ENCODE measurements around the gene GALNT13.

The GALNT13 gene

DNA sequence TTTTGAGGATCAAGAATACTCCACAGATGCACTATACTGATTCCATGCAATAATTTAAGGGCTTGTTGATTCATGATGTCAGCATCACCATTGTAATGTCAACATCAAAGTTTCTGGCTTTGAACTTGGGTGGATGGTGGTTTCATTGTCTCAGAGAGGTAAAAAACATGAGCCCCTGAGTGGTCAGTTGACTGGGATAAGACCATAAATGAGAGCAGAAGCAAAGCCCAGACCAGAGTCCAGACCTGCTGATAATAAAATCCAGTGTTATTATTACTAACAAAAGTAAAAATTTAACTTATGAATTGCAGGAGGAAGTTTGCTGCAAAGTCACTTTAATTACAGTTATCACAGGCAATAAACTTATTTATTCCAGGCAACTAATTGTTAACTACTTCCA is 358.2 kb downstream of the GALNT13 start:
- no peak for DNase-seq

DNA sequence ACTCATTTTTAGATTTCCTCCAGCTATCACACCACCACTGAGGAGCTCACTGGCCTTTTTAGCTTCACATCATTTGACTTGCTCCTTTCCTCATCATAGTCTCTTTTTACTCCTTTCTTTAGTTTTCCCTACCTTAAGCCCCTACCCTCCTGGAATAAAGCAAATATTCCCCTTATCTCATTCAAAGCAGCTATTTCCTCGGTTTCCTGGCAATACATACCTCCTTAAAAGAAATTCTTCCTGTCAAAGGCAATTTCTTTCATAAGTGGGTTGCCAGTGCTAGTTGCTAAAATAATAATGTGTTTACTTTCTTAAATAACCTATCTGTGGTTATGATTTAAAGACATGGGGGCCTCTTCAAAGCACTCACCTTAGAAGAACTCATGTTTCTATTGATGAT is 359.3 kb downstream of the GALNT13 start:
- DNase-seq, result no peak

DNA sequence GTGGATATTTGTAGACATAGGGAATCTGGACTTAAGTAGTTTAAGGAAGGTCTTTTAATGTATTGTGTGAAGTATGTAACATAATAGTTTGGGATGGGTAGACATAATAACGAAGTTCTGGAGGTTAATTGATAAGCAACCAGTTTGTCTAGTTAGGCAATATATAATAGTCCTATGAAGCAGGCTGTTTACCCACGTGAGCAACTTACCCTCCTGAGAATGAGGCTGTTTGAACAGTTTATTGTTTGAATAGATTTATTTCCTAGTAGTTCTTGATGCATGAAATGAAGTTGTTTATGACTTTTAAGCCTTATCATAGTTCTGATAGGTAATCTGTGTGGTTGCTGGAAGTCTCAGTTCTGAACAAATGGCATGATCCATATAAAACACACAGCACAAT is 361.5 kb downstream of the GALNT13 start:
- no peak for DNase-seq

DNA sequence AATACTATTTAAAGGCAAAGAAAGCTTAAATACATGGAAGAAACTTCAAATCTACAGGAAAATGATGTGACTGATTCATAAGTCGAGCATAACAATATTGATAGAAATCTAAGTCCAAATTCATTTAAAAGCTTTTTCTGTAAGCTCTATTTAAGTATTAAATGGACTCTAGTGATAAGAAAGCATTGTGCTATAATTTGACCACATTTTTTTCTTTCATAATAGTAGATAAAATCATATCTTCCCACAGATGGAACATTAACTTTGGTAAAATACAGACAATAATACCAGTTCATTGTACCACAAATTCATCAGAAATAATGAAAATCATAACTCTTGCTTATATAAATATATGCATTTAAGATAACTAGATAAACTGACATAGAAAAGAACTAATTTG is 366.5 kb downstream of the GALNT13 start:
- no peak for DNase-seq

DNA sequence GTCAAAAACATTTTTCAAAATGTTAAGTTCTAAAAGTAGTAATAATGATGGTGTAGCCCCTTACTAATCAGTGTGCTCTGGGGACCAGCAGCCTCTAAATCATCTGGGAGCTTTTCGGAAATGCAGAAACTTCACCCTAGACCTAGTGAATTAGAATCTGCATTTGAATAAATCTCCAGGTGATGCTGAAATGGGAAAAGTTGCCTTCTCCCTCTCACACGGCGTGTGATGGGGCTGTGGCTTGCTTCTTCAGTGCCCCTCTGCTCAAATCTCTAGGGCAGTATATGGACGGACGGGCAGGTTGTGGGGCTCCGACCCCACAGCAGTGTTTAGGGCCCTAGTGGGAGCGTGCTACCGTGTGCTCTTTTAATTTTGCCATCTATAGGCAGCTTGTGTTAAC is 368.6 kb downstream of the GALNT13 start:
- no peak for DNase-seq

DNA sequence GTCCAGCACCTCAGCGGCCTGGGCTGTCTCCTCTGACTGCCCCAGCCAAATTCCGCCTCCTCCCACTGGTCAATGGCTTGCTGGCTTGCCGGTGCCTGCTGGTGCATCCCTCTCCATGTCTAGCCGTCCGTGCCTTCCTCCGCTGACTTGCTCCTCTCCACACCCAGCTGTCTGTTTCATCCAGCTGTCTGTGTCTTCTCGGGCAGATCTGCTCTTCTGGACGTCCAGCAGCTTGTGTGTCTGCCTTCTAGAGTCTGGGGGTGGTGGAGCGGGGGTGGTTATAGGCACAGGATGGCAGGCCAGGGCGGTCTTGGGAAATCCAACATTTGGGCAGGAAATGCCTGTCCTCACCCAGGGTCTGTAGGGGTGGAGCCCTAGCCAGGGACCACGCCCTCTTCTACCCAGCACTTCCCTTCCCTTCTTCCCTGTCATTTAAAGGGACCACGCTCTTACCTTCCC is 369.2 kb downstream of the GALNT13 start:
- no peak for DNase-seq

GRCh38 chr2:154242687-154243086 is 371.0 kb downstream of the GALNT13 start:
- DNase-seq, result no peak

GRCh38 chr2:154243685-154244084 is 372.0 kb downstream of the GALNT13 start:
- no peak for DNase-seq

DNA sequence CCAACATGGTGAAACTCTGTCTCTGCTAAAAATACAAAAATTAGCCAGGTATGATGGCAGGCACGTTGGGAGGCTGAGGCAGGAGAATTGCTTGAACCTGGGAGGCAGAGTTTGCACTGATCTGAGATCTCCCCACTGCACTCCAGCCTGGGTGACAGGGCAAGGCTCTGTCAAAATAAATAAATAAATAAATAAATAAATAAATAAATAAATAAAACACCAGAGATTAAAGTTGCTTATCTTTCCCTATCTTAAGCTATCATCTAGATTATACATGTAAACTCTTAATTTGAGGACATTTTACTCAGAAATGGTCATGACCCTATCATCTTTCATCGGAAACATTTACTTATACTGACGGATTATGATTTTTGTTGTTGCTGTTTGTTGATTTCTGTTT is 373.2 kb downstream of the GALNT13 start:
- DNase-seq, result no peak

DNA sequence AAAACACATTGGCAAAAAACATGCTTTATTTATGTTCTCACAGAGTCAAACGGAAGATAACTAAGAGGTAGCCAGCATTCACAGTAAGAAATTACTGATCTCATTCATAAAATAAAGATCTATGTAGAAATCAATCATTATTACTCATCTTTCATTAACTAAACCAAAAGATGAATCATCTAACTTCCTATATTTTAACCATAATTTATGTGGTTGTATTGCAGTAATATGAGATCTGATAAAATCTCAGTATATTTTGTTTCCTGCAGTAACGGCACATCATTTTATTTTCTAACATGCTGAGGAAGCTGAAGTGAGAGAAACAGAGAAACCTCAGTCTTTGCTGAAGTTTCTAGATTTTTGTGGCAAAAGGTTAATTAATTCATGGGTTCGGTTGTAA is 375.8 kb downstream of the GALNT13 start:
- DNase-seq, result no peak

DNA sequence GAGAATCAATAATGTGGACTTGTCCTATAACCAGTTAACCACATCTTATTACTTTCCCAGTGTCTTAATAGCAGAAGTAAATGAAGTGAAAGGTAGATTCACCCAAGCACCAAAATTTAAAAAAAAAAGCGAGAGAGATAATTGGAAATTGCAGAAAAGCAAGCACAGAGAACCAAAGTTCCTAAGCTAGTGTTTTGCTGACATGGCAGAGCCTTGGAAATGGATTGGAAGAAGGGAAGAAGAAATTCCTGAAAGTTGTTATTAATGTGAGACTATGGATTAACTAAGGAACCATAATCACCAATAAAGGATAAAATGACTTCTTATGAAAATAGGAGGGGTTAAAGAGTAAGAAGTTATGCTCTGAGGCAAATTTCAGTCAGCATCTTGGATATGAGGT is 384.4 kb downstream of the GALNT13 start:
- DNase-seq, result no peak

GRCh38 chr2:154259030-154259429 is 387.3 kb downstream of the GALNT13 start:
- DNase-seq, result no peak

DNA sequence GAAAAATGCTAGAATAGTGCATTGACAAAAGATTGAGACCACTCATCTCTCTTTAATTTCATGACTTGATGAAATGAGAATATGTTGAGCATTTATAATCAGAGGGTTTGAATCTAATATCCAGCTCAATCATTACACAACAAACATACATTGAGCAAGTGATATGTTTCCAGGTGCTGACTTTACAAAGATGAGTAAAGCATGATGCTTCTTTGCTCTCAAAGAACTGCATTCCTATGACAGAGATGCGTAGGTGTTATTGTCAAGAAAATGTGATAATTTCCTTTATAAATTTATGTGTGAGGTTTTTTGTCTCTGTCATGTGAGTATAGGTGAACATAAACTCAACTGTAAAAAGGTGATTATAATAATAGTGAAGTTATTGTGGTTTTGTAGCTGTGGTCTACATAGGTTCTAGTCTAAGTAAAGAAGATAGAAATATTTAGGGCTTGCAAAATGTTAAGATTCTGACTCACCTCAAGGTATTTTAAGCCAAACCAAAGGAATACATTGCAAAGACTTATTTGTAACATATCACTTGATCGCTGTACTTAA is 389.8 kb downstream of the GALNT13 start:
- no peak for DNase-seq

DNA sequence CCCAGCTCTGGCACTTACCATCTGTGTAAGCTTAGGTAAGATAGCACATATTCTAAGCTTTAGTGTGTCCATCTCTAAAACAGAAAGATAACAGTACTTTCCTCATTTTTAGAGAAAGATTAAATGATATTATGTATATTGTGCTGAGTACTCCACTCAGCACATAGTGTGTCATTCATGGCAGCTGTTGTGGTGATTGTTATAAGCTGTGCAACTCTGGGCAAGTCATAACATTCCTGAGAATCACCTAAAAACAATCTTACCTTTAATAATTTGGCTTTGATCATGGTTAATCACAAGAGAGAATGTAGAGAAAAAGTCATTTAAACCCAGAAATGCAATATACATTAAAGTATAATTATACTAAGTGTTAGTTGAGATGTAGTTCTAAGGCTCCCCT is 391.5 kb downstream of the GALNT13 start:
- DNase-seq, result no peak

- no peak for DNase-seq
These were observed 392.3 kb downstream of the GALNT13 start for GRCh38 chr2:154264024-154264423.

GRCh38 chr2:154267983-154268382 is 396.3 kb downstream of the GALNT13 start:
- DNase-seq, result no peak

GRCh38 chr2:154280543-154280942 is 408.8 kb downstream of the GALNT13 start:
- no peak for DNase-seq

- DNase-seq, result no peak
These were observed 418.1 kb downstream of the GALNT13 start for GRCh38 chr2:154289870-154290269.

GRCh38 chr2:154291511-154291910 is 419.8 kb downstream of the GALNT13 start:
- DNase-seq, result no peak

DNA sequence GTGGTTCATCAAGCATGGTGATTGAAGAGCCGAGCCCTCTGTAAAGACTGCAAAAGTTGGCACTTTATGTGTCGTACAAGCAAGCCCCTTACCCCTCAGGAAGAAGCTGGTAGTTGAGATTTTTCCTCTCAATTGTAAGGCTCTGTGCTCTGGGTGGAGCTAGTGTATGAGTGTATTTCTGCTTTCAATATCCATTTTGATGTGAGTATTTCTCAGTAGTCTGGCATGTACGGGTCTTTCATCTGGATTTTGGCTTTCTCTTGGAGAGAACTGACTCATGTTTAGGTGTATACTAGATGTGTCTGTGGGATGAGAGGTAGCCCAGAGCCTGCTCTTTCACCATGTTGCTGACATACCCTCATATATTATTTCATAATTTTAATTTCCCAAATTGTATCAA is 420.2 kb downstream of the GALNT13 start:
- no peak for DNase-seq

DNA sequence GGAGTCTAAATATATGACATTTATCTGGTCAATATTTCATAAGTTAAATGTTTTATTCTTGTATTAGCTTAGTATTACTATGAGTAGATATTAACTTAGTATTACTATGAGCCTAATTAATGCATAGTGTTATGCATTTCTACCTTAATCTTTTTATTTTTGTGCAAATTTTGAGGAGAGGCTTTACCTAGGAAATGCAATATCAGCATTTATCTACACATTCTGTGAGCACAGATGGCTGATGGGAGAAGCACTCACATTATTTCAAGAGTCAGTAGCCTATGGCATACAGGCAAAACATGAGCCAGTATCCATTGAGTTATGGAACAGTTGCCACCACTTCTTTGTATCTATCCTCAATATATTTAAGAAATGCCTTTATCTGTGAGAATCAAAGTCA is 422.1 kb downstream of the GALNT13 start:
- no peak for DNase-seq

- no peak for DNase-seq
These were observed 434.7 kb downstream of the GALNT13 start for GRCh38 chr2:154306266-154306970.

DNA sequence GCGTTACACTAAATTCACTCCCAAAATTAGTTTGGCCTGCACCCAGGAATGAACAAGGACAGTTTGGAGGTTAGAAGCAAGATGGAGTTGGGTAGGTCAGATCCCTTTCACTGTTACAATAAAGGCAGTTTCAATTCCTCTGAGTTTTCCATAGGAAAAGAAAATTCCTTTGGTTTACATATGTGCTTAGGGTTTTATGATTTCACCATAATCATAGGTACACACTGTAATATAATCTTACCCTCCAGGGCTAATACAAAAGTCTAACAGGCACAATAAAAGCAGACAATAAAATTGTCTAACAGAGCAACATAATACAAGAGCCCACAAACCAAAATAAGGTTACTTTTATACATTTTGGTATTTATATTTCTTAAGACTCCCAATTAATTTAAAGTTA is 435.3 kb downstream of the GALNT13 start:
- no peak for DNase-seq

DNA sequence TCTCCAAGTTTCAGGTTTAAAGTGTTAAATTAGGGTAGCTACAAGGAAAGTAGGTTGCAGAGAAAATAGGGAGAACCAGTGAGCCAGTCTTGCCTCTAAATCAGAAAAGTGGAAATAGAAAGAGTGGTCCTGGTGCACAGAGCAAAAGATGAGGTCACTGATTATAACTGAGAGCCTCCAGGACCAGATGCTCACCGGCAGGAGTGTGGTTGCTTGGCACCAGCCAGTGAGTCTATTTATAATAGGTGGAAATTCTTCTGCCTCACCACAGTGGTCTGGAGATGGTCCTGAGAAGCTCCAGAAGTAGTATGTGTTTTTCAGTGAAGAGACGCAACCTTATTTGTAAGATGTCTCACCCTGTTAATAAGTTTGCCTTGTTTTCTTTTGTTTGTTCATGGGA is 452.9 kb downstream of the GALNT13 start:
- no peak for DNase-seq

- DNase-seq, result no peak
These were observed 457.8 kb downstream of the GALNT13 start for GRCh38 chr2:154329510-154329909.
